Fibroblast of the conjunctiva (primary cell): ENCODE measurements around the gene FPR1.

Experiments used
- DNase-seq: peaks from one replicate; pipeline ENCODE4 v3.0.0-alpha.2; 2010; ENCODE audit warnings: low read depth

Gene FPR1

DNA sequence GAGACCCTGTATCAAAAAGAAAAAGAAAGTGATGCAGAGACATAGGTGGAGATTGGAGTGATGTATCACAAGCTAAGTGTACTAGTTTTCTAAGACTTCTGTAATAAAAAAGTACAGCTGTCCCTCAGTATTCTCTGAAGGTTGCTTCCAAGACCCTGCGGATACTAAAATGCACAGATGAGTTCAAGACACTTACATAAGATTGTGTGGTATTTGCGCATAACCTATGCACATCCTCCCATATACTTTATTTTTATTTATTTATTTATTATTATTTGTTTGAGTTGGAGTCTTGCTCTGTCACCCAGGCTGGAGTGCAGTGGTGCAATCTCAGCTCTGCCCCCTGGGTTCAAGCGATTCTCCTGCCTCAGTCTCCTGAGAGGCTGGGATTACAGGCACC, 14.3 kb downstream of the FPR1 start:
- no peak for DNase-seq

DNA sequence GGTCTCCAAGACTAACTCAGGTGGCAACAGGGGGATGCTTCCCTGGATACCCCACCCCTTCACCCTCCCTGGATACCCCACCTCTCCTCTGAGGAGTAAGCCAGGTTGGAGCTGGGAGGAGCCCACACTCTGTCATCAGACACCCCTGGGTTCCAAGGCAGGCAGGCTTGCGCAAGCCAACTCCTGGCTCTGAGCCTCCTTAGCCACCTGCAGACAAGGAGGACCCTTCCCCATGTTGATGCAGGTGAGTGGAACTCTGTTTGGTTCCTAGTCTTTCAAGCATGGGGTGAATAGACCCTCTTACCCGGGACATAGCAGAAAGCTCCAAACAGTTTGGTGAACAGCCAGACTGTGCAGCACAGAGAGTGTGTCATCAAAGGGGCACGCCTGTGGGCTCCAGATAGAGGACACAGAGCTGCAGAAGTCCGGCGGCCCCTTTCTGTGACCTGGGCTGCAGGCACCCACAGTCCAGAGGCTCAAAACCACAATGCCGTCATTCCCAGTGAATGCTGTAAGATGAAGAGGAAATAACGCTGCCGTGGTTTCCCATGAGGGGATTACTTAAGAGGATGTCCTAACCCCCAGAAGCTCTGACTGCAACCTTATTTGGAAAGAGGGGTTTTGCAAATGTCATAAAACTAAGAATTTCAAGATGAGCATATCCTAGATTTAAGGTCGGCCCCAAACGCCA, 15.8 kb downstream of the FPR1 start:
- no peak for DNase-seq

DNA sequence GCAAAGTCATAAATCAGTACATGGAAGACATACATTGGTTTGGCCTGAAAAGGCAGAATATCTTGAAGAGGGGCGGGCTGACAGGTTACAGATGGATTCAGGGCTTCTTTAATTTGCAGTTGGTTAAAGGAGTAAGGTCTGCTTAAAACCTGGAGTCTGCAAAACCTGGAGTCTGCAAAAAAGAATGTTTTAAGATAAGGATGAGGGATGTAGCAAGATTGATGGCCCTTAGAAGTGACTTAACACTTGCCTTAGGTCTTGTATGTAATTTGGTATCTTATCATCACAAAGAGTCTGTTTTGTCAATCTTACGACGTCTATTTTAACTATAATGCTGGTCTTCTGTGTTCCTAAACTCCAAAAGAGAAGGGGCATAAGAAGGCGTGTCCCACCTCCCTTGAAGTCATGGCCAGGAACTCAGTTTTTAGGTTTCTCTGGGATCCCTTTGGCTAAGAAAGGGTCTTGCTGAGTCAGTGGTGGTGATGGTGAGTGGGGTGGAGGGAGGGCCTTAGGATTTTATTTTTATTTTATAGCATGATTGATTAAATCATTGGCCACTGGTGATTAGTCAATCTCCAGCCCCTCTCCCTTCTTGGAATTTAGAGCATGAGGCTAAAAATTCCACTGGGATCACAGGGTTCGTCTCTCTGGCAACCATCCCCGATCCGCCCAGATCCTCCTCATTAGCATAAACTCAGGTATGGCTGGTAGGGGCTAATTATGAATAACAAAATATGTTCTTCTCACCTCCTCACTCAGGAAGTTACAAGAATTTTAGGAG, 17.7 kb downstream of the FPR1 start:
- no peak for DNase-seq

DNA sequence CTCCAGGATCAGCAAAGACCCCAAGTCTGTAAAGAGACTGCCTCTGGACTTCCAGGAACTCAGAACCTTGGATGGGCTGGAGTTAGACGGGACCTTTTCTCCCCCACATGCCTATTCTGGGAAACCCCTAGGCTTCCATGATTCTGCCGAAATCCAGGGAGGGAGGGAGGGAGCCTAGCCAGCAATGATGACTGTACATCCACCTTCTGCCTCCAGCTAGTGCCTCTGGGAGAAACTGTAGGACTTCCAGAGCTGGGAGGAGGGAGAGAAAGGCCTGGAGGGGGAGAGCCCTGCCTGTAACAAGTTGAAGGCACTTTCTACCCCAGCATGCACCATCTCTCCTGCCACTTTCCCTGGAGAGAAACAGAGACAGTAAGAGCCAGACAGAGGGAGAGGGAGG, 21.9 kb downstream of the FPR1 start:
- no peak for DNase-seq

DNA sequence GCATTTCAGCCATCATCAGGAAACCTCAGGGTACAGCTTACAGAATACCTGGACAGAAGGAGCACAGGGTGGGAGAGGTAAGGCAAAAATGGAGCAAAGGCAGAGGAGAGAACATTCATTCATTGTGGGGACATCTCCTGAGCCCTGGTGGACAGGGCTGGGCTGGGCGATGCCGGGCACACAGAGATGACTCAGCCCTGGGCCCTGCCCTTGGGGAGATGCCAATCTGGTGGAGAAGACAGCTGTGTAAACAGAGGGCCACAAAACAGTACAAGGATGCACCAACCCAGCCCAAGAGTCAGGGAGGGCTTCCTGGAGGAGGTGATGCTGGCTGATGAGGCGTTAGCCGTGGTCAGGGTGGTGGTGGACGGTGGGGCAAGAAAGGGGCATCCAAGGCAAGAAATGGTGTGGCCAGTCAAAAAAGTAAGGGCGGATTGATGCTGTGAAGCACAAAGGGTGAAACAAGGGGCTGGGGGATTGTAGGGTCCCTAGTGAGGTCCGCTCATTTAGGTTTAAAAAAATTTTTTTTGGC, 24.3 kb downstream of the FPR1 start:
- peak; percentile 55 for DNase-seq

DNA sequence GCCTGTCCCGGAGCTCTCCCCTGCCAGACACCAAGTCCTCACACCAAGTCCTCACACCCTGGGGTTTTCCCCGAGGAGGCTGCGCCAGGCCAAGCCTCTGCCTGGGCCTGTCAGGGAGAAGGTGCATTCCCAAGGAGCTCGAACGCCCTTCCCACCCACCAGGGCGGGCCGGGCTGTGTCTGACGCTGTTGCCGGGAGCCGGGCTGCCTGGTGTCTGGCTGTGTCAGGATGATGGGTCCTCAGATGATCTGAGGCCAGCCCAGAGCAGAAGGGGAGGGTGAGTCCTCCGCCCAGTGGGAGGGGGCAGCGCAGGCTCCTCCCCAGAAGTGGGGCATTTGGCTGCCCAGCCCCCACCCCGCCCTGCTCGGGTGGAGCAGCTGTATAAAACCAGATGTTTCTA, 25.6 kb downstream of the FPR1 start:
- peak; percentile 60 for DNase-seq

DNA sequence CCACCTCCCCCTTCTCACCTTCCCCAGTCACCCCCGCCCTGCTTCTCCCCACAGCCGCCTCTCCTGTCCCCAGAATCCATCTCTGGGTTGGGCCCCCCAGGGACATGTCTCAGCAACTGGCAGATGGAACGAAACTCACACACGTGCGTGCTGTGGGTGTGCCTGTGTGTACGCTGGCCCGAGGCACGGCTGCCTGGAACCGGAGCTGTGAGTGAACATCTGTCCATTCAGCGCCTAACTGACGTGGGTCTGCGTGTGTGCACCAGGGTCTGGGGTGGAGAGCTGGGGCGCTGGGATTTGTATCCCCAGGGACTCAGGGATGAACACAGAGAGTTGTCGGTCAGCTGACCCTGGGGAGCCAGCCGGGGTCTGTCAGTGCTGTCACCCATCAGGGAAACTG, 27.1 kb downstream of the FPR1 start:
- DNase-seq, result no peak

DNA sequence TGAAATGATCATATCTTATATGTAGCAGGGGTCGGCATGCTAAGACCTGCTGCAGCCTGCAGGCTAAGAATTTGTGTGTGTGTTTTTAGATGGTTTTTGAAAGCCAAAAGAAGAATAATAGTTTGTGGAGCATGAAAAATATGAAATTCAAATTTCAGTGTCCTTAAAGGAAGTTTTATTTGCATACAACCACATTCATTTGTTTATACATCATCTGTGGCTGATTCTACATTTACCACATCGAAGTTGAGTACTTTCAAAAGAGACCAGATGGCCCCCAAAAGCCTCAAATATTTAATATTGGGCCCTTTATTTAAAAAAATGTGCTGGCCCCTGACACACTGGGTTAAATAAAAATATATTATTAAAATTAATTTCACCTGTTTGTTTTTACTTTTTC, 29.2 kb downstream of the FPR1 start:
- DNase-seq, result no peak

DNA sequence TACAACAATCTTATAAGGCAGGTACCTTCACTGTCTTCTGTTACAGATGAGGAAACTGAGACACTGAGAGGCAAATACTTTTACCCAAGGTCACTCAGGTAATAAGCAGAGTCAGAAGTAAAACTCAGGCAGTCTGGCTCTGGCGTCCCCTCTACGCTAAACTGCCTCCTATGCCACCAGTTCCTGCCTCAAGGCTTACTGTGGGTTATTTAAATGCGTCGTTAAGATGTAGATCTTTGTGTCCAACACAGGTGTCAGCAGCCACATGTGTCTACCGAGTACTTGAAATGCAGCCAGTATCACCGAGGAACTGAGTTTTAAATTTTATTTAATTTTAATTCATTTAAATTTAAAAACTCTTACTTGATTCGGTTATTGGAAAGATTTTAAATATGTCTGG, 29.8 kb downstream of the FPR1 start:
- no peak for DNase-seq

DNA sequence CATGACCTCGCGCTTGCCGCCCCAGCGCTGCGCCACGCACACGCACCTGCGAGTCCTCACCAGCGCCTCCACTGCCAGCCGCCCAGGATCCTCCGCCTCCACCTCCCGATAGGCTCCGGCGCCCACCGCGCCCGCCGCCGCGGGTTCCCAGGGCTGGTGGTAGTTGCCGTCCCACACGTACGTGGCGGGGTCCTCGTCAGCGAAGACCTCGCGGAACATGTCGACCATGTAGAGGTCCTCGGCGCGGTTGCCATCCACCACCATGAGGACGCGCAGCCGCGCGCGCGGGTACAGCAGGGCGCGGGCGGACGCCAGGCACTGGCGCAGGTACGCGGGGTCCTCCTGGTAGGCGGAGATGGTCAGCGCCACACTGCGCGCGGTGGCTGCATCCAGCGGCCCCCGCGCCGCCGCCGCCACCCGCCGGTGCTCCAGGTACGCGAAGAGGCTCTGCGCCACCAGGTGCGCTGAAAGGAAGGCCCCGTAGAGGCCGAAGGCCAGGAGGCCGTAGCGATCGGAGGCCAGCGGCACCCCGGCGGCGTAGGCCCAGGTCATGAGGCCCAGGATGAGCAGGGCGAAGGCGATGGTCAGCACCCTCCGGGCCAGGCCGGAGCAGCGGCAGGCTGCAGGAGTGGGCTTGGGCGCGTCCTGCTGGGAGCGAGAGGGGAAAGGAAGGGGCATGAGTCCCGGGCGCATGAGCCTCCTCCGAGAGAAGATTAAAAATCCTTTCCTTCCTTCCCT, 32.3 kb downstream of the FPR1 start:
- DNase-seq, result no peak

DNA sequence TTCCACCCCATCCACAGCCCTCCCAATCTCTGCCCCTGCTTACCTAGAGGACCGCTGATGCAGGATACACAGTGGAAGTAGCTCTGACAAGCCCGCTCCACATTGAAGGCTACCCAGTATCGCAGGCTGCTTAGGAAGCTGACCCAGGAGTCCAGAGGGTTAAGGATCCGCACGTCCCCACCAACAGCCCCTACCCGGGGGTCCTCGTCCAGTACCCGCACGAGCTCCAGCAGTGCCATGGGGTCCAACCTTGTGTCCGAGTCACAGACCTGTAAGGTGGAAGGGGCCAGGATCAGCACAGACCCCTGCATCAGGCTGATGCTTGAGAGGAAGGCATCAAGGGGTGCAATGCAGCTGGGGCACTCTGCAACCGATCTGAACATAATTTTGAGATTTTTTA, 34.8 kb downstream of the FPR1 start:
- no peak for DNase-seq

DNA sequence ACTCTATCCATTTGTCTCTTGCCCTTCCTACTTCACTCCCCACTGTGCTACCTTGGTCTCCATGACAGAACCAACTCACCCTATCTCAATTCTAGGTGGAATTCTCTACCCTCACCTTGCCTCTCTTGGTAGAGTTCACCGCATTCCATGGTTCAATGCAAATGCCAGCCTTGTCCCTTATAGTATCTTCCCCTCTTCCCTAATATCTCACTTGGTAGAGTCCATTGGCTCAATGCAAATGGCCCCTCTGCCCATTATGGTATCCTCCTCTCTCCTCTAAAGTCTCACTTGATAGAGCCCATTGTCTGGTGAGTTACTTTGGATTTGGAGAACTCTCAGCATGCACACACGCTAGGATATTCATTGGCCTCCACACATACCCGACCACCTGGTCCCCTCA, 35.8 kb downstream of the FPR1 start:
- DNase-seq, result no peak

DNA sequence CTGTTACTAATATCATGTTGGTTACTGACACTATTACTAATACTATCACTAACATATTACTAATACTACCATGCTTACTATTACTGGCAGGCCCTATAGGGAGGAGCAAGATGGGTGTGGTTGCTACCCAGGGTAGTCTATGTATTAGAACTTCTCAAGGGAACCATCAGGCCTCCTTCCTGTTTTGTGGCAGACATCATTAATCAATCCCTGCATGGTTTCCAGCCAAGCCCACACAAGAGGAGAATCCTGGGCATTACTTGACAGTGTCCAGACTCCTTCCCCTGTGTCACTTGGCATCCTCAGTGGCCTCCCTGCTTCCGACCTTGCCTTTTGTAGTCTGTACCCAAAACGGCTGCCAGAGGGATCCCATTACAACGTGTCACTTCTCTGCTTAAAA, 36.8 kb downstream of the FPR1 start:
- DNase-seq, result no peak

DNA sequence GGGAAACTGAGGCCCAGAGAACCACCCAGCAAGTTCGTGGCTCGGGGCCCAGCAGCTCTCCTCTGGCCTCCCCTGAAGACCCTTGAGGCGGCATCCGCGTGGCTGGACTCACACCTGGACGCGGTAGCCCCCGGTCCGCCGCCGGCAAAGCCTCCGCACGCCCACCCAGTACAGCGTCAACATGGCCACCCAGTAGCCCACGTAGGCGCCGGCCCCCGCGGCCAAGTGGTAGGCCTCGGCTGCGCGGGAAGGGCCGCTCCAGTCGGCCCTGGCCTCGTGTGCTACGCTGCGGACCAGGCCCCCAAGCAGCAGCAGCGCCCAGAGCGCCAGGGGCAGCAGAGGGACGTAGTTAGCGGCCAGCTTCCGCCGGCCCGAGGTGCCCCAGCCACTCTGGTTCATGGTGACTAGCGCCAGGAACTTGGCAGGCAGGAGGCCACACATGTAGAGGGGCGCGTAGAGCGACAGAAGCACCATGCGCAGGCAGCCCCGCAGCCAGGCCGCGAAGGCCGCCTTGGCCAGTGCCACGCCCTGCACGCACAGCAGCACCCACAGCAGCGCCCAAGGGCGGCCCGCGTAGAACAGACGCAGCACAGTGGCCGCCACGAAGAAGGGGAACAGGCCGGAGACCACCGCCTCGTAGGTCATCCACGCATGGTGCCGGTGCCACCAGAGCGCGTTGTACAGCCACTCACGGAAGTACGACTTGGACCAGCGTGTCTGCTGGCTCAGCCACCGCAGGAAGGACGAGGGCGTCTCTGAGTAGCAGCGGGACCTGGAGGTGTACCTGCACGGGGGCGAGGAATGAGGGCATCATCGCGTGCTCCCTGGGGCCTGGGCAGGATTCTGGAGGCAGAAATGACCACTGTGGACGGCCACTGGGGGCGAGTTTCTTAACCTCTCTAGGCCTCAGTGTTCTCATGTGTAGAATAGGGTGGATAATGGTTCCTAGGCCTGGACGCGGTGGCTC, 38.1 kb downstream of the FPR1 start:
- DNase-seq, result no peak

DNA sequence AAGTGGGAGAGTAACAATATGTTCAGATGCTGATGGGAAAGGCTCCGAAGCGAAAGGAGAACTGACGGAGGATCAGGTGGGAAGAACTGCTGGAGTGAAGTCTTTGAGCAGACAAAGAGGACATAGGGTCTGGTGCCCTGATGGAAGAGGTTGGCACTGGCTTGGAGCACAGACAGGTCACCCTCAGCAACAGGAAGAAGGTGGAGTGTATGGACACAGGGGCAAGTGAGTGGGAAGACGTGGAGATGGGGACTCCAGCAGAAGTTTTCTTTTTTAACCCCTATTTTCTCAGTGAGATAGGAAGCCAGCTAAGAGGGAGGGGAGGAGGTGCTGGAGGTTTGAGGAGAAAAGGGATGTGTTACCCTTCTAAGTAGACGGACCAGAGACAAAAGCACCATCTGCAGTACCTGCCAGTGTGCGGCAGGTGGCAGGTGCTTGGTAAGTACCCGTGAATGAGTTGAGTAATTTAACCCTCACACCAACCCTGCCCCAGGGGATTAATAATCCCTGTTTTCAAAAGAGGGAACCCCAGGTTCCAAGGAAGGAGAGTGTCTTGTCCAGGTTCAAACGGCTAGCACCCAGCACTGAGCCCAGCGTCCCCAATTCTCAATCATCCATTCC, 39.1 kb downstream of the FPR1 start:
- no peak for DNase-seq

DNA sequence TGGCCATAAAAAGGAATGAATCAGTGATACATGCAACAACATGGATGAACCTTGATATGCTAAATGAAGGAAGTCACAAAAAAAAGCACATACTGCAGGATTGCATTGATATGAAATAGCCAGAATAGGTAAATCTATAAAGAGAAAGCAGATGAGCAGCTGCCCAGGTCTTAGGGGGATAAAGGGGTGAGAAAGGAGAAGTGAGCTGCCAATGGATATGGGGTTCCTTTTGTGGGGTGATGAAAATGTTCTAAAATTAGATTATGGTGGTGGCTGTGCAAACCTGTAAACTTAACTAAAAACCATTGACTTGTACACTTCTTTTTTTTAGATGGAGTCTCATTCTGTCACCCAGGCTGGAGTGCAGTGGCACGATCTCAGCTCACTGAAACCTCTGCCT, 40.0 kb downstream of the FPR1 start:
- DNase-seq, result no peak

DNA sequence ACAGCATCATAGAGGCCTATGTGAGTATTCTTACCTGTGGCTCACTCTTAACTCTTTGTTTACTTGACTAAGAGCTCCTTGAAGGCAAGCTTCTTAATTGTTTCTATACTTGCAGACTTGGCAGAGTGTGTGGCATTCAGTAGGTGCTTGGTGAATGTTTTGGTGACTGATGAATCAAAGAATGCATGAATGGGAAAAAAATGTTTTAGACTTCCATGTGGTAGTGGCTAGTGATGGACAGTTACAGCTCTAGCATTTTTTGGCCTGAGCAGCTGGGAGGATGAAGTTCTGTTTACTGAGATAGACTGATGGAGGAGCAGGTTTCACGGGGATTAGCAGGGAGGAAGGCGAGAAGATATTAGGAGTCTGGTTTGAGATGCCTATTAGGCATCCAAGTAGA, 41.5 kb downstream of the FPR1 start:
- DNase-seq, result no peak

DNA sequence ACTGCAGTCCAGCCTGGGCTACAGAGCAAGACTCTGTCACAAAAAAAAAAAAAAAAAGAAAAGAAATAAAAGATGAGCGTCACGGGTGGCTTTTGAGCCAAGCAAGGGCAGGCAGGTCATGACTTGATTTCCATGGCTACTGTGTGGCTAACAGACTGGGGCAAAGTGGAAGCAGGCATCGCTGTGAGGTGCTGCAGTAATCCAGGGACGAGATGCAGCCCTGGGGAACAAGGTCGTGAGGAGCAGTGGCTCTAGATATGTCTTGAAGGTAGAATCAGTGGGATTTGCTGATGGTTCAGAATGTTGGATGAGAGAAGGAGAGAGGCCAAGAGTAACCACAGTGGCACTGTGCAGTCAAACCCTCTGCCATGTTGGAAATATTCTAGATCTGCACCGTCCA, 42.1 kb downstream of the FPR1 start:
- no peak for DNase-seq

DNA sequence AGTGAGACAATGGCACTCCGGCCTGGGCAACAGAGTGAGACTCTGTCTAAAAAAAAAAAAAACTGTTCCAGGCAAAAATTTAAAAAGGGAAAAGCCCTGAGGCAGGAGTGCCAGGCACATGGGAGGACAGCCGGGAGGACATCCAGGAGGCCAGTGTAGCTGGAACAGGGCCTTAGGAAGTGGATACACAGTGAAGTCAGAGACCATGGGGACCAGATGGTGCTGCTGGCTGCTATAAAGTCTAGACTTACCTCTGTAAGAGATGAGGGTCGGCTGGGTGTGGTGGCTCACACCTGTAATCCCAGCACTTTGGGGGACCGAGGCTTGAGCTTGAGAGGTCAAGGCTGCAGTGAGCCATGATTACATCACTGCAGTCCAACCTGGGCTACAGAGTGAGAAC, 42.9 kb downstream of the FPR1 start:
- DNase-seq, result no peak

DNA sequence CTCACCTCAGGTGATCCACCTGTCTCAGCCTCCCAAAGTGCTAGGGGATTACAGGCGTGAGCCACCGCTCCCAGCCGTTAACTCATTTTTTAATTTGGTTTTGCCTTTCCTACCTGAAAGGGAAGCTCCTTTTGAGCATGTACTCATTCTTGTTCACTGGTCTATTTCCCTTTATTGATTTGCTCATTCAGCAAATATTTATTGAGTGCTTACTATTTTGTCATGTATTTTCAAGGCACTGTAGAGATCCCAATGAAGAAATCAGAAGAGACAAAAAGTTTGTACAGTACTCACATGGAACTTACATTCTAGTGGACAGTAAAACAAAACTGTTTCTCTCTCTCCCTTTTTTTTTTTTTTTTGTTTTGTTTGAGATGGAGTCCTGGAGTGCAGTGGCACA, 44.8 kb downstream of the FPR1 start:
- DNase-seq, result no peak

DNA sequence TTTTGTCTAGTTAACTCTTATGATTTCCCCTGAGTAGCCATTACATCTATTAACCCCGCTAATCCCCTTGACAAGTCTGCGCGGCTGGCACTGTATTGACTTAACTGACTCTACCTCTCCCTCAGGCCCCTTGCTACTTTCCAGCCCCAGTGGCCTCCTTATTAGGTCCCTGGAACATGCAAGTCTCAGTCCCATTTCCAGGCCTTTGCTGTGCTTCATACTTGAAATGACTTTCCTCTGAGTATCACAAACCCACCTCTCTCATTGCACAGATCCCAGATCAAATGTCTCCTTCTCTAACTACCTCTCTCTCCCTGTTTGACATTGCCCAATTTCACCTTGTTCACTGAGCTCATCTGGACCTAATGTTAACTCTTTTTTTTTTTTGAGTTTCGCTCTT, 45.4 kb downstream of the FPR1 start:
- no peak for DNase-seq
